Esophagus squamous epithelium (tissue), 4 donors: Measurements from ENCODE around the gene KCNS3.

ENCODE experiments used
- POLR2A ChIP-seq, 4 donors: fragments of 450-650 bp; IDR thresholded peaks; one replicate each; pipeline ENCODE4 v1.6.1; 2017; ENCODE audit warnings: antibody characterized with exemption in 4 of 4, mild to moderate bottlenecking in 4 of 4, moderate library complexity in 3 of 4
- TF ChIP-seq, protein P1 (sequence below), 6 experiments: fragments of 450-650 bp in 4 of 6; fragments of 200-600 bp in 2 of 6; sonication (generic) in 2 of 6; IDR thresholded peaks; one replicate each; pipeline ENCODE4 v1.5.1; 2016 to 2019; ENCODE audit warnings: antibody characterized with exemption in 6 of 6, mild to moderate bottlenecking in 4 of 6, moderate library complexity in 4 of 6

DNA sequence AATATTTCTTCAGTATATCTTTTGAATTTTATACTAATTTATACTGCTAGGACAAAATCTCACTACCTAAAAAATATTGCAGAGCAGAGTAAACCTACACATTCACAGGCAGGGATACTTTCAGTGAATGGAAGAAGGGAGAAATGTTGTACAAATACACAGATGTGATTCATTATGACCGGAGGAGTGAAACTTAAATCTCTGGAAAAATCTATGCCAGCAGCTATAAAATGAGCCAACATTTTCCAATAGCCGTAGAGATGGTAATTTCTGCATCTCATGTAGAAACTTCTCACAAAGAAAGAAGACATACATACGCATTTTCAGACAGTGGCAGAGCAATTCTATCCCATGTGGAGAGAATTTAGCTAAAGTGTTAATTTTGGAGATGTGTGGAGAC is 54.8 kb downstream of the KCNS3 start:
- TF ChIP-seq, protein P1, sequence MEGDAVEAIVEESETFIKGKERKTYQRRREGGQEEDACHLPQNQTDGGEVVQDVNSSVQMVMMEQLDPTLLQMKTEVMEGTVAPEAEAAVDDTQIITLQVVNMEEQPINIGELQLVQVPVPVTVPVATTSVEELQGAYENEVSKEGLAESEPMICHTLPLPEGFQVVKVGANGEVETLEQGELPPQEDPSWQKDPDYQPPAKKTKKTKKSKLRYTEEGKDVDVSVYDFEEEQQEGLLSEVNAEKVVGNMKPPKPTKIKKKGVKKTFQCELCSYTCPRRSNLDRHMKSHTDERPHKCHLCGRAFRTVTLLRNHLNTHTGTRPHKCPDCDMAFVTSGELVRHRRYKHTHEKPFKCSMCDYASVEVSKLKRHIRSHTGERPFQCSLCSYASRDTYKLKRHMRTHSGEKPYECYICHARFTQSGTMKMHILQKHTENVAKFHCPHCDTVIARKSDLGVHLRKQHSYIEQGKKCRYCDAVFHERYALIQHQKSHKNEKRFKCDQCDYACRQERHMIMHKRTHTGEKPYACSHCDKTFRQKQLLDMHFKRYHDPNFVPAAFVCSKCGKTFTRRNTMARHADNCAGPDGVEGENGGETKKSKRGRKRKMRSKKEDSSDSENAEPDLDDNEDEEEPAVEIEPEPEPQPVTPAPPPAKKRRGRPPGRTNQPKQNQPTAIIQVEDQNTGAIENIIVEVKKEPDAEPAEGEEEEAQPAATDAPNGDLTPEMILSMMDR (IDR thresholded peaks at IDR 0.05): no peak
- TF ChIP-seq POLR2A (IDR thresholded peaks at IDR 0.05): no peak
